Activated CD8-positive, alpha-beta memory T cell treated with anti-CD3 and anti-CD28 coated beads for 48 hours (primary cell): ENCODE results near the gene NDUFS1.
"Not testable (repeated sequence)": the region's sequence is repeated elsewhere in the genome, so short reads cannot be mapped to it uniquely, and the experiment has no call there.

Experiments
- DNase-seq, 3 experiments: peaks; one replicate each; pipeline ENCODE4 v3.0.0-alpha.2; 2020; ENCODE audit warnings: low read depth in 2 of 3, low spot score in 2 of 3

The NDUFS1 gene

DNA sequence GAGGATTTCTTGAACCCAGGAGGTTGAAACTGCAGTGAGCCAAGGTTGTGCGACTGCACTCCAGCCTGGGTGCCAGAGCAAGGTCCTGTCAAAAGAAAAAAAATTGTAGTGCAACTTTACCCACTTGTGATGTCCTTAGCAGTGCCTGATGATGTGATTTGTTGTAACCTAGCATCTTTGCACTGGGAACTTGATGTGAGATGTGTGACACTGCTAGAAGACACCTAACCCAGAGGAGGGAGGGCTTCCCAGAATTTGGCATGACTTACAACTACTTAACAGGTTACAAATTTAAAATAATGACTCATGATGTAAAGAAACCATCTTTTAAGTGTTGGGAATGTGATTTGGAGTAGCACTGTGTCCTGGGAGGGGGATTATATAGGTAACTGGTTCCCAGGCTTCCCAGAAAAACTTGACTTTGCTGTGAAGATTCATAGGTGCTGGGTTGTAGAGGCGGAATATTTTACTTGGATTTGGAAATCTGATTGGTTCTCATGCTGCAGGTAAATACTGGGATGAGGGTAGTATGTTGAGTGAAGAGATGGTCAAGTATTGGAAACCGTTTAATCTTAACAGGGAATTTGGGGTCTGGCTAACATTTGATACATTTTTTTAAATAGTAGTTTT is 4.1 kb upstream of the NDUFS1 start:
- no peak for DNase-seq

DNA sequence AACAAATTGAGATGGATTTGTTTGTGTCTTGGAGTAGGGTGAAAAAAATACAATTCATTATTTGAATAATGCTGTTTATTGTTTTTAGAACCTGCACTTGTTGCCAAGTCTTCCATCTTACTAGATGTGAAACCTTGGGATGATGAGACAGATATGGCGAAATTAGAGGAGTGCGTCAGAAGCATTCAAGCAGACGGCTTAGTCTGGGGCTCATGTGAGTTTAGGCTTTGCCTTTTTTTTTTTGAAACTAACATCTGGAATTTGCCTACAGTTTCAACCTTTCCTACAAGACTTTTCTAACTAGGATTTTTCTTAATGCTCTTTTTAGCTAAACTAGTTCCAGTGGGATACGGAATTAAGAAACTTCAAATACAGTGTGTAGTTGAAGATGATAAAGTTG is 3.2 kb upstream of the NDUFS1 start:
- not testable (repeated sequence) for DNase-seq

DNA sequence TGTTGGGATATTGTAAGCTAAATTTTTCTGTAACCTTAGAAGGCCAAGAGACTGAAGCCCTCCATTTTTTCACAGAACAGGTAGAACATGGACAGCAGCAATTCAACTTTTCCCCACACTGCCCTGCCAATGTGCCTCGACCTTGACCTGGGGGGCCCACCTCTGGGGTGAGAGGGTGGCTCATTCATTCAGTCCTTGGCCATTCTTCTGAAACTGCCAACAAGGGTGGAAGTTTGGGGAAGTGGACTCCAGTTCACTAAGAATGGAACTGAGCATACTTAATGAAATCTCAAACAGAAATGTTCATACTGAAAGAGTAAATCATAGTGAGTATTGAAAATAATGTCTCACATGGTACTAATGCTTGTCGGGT is 1.5 kb upstream of the NDUFS1 start:
- DNase-seq = no peak

DNA sequence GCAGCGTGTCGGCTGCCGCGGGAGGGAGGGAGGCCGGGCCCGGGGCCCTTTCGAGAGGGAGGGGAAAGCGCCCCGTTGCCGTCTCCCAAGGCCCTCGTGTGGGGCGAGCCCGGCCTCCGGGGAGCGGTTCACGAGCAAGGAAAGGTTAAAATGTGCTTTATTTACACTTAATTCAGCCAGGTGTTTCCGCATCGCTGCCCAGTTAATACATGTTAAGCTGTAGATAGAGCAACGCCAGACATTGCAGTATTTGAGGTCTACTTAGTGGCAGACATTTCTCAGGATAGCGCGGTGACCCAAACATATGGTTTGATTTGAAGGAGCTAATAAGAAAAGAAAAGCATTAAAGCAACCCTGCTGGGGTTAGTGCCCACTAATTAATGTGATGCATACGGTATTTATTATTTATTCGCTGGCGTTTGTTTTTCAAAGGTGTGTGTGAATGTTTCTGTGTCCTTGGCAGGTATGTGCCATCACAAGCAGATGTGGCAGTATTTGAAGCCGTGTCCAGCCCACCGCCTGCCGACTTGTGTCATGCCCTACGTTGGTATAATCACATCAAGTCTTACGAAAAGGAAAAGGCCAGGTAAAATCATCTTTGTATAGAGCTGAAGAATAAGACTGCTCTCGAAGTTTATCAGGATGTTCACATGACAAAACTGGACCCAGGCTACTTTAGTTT is 1.0 kb upstream of the NDUFS1 start:
- no peak for DNase-seq

DNA sequence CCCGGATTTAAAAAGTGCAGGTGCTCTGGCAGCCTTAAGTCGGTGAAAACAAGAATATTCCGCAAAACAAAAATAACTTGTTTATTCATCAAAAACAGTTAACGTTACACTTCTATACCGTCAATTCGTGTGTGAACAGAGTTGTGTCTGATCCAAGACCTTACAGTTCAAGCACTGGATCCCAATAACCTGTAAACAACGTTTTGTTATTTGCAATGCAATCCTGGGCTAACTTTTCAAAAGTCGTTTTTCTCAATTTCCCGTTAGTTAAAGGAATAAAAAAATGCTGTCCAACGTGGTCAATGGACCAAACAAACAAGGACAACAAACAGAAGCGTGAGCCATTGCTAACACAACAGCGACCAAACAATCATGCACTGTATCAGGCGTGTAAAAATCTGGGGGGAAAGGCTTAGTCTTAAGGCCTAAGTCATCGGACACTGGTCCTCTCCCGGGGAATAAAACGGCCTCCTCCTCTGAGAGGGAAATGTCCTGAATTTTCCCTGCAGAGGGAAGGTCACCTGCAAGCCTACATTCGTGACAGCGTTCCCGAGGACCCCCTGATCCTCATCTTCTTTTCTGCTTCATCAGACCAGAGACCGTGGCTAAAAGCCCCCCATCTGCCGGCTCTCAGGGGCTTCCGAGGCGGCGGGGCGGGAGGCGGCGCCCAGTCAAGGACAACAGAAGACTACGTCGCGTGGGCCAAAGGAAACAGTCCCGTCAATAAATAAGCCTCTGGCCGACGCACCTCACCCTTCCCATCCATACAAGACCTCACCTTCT is 490 bp downstream of the NDUFS1 start:
- no peak for DNase-seq

DNA sequence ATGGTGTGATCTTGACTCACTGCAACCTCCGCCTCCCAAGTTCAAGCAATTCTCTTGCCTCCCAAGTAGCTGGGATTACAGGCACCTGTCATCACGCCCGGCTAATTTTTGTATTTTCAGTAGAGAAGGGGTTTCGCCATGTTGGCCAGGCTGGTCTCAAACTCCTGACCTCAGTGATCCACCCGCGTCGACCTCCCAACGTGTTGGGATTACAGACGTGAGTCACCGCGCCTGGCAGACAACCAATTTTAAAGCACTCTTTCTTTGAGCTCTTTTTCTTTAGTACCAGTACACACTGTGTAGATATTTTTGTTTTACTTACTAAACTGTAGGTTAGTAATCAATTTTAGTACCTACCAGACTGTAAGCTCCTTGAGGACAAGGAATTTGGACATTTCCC is 2.2 kb downstream of the NDUFS1 start:
- not testable (repeated sequence) for DNase-seq

DNA sequence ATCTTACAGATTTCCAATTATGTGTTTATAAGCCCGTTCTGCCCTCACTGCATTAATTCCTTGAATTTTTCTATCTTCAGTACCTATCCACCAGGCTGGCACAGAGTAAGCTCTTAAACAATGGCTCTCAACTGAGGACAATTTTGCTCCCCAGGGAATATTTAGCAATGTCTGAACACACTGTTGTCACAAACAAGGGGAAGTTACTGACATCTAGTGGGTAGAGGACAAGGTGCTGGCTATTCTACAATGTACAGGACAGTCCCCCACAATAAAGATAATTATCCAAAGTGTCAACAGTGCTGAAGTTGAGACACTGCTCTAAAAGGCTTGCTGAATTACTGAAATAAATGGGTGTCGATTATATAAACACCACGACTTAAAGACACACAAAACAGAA is 5.0 kb downstream of the NDUFS1 start:
- no peak for DNase-seq

DNA sequence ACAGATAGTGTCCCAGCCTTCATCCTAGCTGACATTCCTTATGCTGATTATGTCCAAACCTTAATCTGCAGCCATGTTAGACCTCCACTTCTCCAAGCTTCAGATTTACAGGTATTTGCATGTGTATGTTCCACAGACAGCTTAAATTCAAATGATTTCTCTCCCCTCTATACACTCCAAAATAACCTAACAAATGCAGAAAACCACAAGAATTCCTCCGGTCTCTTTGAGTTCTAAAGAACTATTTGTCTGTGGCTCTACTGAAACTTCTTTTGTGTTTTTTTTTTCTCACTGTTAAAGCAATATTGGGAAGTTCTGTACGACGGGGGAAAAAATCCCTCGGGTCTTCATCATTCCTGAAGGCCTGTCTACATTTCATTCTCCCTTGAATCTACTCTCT is 8.6 kb downstream of the NDUFS1 start:
- no peak for DNase-seq

DNA sequence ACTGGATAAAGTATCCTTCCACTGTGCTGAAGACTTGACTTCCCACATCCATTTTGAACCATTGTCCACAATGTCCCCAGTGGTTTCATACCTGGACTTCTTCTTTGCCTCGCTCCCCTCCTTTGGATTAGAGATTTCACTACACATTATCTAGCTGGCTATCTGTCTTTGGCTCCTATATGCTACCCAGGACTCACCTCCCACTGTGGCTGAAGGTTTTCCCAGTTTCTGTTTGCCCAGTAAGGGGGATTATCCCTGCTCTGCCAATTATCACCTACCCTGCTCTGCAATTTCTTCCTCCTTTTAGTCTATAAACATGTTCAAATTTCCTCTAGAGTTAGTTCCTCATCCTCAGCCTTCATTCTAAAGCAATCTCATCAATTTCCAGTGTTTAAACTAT is 9.1 kb downstream of the NDUFS1 start:
- DNase-seq = no peak

DNA sequence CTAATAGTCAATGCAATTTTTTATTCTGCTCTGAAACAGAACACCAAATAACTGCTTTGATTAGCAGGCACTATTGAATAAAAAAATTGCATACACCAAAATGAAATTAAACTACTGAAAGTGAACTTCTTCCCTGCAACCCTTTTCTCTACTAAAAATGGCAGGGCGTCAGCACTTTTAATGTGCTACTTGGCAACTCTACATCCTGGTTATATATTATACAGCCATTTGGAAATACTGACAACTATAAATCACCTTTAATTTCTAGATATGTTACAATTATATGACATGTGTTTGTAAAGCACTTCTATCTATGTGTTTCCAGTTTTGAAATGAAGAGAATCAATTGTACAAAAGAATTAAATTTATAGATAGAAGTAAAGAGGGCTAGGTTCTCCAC is 9.9 kb downstream of the NDUFS1 start:
- no peak for DNase-seq

DNA sequence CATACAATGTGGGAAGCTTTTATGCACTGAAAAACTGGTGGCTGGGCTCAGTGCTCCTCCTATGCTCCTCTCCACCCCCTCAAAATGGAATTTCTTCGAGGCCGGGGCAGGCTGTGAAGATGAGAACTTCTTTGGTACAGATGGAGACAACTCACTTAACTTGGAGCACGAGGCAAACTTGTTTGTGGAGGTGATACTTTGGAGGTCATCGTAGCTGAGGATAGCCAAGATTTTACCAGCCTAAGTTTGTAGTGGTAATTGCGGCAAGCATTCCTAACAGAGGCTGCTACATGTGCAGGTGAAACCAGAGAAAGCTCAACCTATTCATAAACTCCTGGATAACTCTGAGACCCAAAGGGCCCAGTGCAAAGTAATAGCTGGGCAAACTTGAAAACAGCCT is 13.6 kb downstream of the NDUFS1 start:
- no peak for DNase-seq

DNA sequence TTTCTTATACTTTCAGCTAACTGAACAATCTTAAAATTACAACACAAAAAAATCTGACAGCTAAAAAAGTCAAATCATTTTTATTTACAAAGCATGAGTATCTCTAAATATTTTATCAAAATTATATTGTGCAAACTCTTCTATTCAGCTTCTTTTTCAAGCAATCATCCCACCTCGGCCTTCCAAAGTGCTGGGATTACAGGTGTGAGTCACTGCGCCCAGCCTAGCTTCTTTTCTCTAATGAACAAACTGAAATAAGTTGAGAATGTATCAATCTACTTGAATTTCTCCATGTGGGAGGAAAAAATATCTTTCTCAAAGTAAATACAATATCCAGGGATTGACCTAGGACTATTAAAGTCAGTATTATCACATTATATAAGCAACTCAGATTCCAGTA is 14.9 kb downstream of the NDUFS1 start:
- no peak for DNase-seq

DNA sequence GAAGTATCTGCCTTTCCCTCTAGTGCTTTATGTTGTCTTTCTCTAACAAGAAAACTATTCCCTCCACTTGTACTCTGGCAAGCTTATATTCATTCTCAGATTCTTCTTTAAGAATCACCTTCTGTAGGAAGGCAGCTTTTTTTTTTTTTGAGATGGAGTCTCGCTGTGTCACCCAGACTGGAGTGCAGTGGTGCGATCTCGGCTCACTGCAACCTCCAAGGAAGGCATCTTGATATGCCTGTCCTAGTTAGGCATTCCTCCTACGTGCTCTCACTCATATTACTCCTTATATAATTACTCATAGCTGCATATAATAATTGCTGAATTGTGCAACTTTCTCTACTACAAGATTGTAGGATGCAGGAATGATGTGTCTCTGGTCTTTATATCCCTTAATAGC is 15.8 kb downstream of the NDUFS1 start:
- no peak for DNase-seq

DNA sequence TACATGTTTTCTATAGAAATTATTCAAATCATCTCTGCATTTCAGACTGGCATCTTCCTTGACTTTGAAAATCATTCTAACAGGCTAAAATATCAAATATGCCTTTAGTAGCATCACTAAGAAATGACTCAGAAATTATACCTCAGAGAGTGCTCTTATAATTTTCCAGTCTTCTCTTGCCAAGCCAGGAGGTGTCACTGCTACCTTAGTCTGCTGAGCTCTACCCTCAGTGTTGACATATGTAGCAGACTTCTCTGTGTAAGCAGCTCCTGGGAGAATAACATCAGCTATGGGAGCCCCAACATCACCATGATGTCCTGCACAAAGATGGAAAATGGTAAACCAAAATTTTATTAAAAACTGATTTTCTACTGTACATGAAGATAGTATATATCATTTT is 31.6 kb downstream of the NDUFS1 start:
- DNase-seq = no peak

DNA sequence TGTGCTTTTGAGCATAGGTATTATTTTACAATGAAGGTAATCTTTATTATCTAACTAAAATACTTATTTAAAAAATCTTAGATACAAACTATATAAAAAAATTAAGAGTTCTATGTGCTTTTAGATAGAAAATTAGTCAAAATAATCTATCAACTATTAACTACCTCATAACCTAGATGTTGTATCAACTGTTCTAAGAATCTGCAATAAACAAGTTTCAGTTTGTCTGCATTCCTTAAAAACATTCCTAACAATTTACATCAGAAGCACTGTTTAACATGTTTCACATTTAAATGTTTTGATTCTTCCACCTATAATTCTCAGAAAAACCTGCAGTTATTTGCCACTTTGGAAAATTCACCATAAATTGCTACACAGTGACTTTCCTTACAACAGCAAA is 33.3 kb downstream of the NDUFS1 start:
- no peak for DNase-seq

DNA sequence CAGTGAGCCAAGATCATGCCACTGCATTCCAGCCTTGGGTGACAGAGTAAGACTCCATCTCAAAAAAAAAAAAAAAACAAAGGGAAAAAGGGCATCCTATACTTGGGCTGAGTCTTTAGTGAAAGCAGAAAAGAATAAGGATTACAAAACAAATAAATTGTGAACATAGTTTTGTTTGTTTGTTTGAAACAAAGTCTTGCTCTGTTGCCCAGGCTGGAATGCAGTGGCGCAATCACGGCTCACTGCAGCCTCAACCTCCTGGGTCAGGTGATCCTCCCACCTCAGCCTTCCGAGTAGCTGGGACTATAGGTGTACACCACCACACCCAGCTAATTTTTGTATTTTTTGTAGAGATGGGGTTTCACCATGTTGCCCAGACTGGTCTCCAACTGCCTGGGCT is 36.7 kb downstream of the NDUFS1 start:
- not testable (repeated sequence) for DNase-seq

DNA sequence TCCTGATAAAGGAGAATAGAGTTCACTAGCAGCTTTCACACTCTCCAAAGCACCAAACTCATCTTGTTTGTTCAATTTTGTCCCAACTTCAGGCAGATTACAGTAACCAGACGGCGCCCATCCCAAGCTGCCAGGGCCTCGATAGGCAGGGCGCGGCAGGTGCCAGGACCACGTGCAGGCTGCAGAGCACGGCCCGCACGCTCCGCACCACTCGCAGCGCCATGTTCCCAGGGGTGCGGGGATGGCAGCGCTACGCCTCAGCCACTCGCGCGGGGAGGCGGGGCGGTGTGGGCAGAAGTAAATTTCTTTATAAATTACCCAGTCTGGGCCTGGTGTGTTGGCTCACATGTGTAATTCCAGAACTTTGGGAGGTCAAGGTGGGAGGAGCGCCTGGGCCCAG is 43.0 kb downstream of the NDUFS1 start:
- no peak for DNase-seq

DNA sequence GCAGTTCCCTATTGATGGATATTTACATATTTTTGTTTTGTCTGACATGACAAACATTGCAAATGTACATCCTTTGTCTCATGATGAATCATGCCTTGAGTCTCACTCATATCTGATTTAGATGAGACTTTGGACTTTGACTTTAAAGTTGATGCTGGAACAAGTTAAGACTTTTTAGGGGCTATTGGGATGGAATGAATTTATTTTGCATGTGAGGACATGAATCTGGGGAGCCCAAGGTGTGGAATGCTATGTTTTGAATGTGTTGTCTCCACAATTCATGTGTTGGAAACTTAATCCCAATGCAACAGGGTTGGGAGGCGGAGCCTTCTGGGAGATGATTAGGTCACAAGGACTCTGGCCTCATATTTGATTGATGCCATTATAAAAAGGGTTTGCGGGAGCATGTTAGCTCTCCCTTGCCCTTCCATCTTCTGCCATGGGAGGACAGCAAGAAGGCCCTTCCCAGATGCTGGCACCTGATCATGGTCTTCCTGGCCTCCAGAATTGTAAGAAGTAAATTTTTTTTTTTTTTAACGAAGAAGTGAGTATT is 44.1 kb downstream of the NDUFS1 start:
- no peak for DNase-seq

DNA sequence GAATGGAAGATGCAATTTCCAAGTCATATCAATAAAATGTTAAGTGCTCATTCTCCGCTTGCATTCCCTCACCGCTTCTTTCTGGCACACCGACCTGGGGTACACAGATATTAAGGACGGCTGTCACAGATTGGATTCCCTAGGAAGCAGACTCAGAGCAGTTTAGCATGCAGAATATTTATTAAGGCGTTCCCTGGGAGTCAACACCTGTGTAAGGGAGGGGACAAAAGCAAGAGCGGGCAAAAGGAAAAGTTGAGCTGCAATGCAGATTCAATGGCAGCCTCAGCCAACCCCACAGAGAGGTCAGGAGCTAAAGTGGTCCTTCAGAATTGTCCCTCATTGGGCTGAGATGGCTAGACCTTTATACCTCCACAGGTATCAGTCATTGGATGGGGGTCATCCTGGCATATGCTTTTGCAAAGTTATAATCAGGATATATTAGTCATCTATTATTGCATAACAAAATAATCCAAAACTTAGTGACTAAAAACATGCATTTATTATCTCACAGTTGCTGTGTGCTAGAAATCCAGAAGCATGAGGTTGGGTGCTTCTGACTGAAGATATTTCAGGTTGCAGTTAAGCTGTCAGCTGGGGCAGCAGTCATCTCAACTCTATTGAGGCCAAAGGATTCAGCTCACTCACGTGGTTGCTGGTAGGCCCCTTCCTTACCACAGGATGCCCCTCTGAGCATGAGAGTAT is 46.2 kb downstream of the NDUFS1 start:
- no peak for DNase-seq

DNA sequence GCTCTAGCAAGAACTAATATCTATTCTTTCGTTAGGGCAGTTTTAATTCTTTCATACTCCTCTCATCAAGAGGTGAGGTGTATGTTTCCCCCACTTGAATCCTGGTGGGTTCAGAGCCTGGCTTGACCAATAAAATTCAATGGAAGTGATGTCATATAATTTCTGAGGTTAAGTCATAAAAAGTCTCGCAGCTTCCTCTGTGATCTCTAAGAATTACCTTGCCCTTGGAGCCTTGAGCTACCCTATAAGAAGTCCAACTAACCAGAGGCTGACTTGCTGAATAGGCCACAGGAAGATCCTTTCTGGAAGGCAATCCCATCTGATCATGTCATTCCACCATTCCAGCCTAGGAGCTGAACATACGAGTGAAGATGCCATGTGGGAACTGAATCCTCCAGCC is 47.1 kb downstream of the NDUFS1 start:
- DNase-seq = no peak

DNA sequence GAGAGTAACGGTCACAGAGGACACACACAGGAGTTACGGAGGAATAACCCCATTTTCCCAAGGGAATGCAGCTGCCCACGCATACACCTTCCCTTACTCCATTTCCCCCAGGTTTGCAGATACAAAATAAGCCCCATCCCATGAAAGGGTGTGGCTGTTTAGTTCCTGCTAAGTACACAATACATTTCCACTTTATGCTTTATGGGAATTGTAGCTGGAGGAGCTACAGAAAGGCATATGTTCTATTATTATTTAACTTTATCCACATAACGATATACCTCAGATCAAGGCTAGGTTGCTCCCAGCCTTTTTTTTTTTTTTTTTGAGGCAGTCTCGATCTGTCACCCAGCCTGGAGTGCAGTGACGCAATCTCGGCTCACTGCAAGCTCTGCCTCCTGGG is 50.5 kb downstream of the NDUFS1 start:
- no peak for DNase-seq

DNA sequence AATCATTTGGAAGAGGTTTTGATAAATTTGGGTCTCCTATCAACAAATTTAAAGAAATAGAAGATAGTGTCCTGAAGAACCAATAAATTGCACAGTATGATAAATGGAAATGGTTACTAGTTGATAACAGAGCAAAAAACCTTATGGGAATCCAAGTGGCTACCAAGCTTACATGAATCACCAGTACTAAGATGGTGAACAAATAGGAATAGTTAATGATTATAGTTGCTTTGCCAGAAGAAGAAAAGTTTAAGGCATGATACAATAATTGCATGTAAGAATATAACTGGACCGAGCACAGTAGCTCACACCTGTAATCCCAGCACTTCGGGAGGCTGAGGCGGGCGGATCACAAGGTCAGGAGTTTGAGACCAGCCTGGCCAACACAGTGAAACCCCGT is 53.7 kb downstream of the NDUFS1 start:
- DNase-seq = no peak
